Colonic mucosa (tissue), 4 donors: ENCODE measurements around the gene RBBP8NL. TPM values are rescaled to one million over a fixed set of nuclear protein-coding genes. Genes with fewer than 3 reads are reported as not detected.

Experiments
- DNase-seq: peaks from one replicate; pipeline ENCODE4 v3.0.0-alpha.2; 2020
- H3K27ac ChIP-seq: fragments of 200-600 bp; one replicate; pipeline ENCODE4 v1.8.0; 2021
- H3K27me3 ChIP-seq: fragments of 200-600 bp; one replicate; pipeline ENCODE4 v1.8.0; 2021
- H3K36me3 ChIP-seq: fragments of 200-600 bp; one replicate; pipeline ENCODE4 v1.8.0; 2021
- H3K4me1 ChIP-seq: fragments of 200-600 bp; one replicate; pipeline ENCODE4 v1.8.0; 2021; ENCODE audit warnings: mild to moderate bottlenecking
- H3K4me3 ChIP-seq: fragments of 200-600 bp; one replicate; pipeline ENCODE4 v1.8.0; 2021
- H3K9ac ChIP-seq, 2 donors: one replicate each; pipeline ENCODE4 v1.7.0; 2013; ENCODE audit warnings: control low read depth in 2 of 2, low read depth in 2 of 2, low read length in 2 of 2
- H3K9me3 ChIP-seq: fragments of 200-600 bp; one replicate; pipeline ENCODE4 v1.8.0; 2021
- intact Hi-C: fragments of 100-400 bp; cut with DNase I; formaldehyde crosslinking; loops from one replicate; pipeline ENCODE4 v1.14.1; 2022
- total RNA-seq, 2 donors: library from RNA; stranded (reverse); fragmentation: NEBNext Ultra II Directional in 1 of 2; extraction: Animal tissue kit (Norgen Biotek cat#: 25700) in 1 of 2; gene quantifications; one replicate each; pipeline ENCODE4 v1.2.1, GENCODE V29; 2021
- TF ChIP-seq, protein P1 (sequence below): fragments of 200-600 bp; IDR thresholded peaks from one replicate; pipeline ENCODE4 v1.8.0; 2022; ENCODE audit warnings: antibody characterized with exemption, mild to moderate bottlenecking
- donor health status: healthy.
- donor health status: DM: no; HTN: no; CAD: no.
- donor health status: DM: no; HTN: no; CAD: no.

The RBBP8NL gene
- total RNA-seq, 2 donors from 2014 or later: 5.9 to 12.5 TPM

- TF ChIP-seq, protein P1, sequence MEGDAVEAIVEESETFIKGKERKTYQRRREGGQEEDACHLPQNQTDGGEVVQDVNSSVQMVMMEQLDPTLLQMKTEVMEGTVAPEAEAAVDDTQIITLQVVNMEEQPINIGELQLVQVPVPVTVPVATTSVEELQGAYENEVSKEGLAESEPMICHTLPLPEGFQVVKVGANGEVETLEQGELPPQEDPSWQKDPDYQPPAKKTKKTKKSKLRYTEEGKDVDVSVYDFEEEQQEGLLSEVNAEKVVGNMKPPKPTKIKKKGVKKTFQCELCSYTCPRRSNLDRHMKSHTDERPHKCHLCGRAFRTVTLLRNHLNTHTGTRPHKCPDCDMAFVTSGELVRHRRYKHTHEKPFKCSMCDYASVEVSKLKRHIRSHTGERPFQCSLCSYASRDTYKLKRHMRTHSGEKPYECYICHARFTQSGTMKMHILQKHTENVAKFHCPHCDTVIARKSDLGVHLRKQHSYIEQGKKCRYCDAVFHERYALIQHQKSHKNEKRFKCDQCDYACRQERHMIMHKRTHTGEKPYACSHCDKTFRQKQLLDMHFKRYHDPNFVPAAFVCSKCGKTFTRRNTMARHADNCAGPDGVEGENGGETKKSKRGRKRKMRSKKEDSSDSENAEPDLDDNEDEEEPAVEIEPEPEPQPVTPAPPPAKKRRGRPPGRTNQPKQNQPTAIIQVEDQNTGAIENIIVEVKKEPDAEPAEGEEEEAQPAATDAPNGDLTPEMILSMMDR: no peak
- no peak overlapping the region for H3K4me3 ChIP-seq
- no peak overlapping the region for H3K27ac ChIP-seq
- no peaks in the 10 kb centered on the region for H3K27me3 ChIP-seq
- intact Hi-C loops: no loop called here
- peaks cover 6% of the 10 kb centered on the region for H3K4me1 ChIP-seq
- H3K9me3 ChIP-seq: no peaks in the 10 kb centered on the region
- H3K36me3 ChIP-seq: no peaks in the 10 kb centered on the region
- DNase-seq: no peak
- H3K9ac ChIP-seq: no peak overlapping the region
These were observed 34.6 kb downstream of the RBBP8NL start for GRCh38 chr20:62392621-62393334.

DNA sequence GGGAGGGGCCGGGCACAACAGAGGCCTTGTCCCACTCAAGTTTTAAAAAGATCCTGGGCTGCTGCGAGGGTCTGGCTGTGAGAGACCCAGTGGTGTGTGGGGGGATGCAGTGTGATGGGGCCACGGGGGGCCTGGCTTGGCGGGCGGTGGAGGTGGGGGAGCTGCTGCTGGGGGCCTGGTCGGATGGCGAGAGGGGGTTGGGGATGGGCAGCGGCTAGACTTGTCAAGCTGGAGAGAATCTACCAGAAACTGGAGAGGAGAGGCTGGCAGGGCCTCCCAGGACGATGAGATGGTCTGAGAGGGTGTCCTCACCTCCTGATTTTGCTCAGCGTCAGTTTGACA, 35.3 kb downstream of the RBBP8NL start:
- intact Hi-C loops: no loop called here
- no peak for DNase-seq
- Histone ChIP-seq H3K36me3 (no peaks in the 10 kb centered on the region), H3K9me3 (no peaks in the 10 kb centered on the region), H3K9ac (no peak overlapping the region), H3K27me3 (no peaks in the 10 kb centered on the region), H3K4me3 (no peak overlapping the region), H3K27ac (no peak overlapping the region), H3K4me1 (peaks cover 9% of the 10 kb centered on the region)
- TF ChIP-seq, protein P1: no peak

- H3K4me3 ChIP-seq: no peak overlapping the region
- intact Hi-C loops: no loop called here
- no peaks in the 10 kb centered on the region for H3K27me3 ChIP-seq
- H3K9ac ChIP-seq: no peak overlapping the region
- H3K9me3 ChIP-seq: no peaks in the 10 kb centered on the region
- H3K27ac ChIP-seq: no peak overlapping the region
- DNase-seq: no peak
- TF ChIP-seq, protein P1: no peak
- peaks cover 9% of the 10 kb centered on the region for H3K4me1 ChIP-seq
- no peaks in the 10 kb centered on the region for H3K36me3 ChIP-seq
These were observed 35.9 kb downstream of the RBBP8NL start for GRCh38 chr20:62391165-62392076.

GRCh38 chr20:62390317-62391164, 36.8 kb downstream of the RBBP8NL start:
- no peak overlapping the region for H3K9ac ChIP-seq
- no peak overlapping the region for H3K27ac ChIP-seq
- intact Hi-C loops: no loop called here
- H3K27me3 ChIP-seq: no peaks in the 10 kb centered on the region
- no peak for DNase-seq
- TF ChIP-seq, protein P1: no peak
- H3K9me3 ChIP-seq: no peaks in the 10 kb centered on the region
- peaks cover 9% of the 10 kb centered on the region for H3K4me1 ChIP-seq
- H3K4me3 ChIP-seq: no peak overlapping the region
- no peaks in the 10 kb centered on the region for H3K36me3 ChIP-seq

- H3K9ac ChIP-seq: no peak overlapping the region
- H3K27me3 ChIP-seq: no peaks in the 10 kb centered on the region
- no peak overlapping the region for H3K4me3 ChIP-seq
- TF ChIP-seq, protein P1: no peak
- DNase-seq: no peak
- no peaks in the 10 kb centered on the region for H3K9me3 ChIP-seq
- H3K27ac ChIP-seq: no peak overlapping the region
- H3K36me3 ChIP-seq: no peaks in the 10 kb centered on the region
- H3K4me1 ChIP-seq: peaks cover 9% of the 10 kb centered on the region
- intact Hi-C loops: loop anchor here (10.0 kb wide), 1 partner anchor 375 kb away; no protein-coding TSS in a partner anchor
These were observed 37.7 kb downstream of the RBBP8NL start for GRCh38 chr20:62389601-62390087.
